Stimulated activated CD4-positive, alpha-beta T cell treated with anti-CD3 and anti-CD28 coated beads, Interleukin-2, amount 100 ng/mL, for 4 hours (primary cell): ENCODE measurements around the gene DEAF1.

Experiments used
- DNase-seq: peaks from one replicate; pipeline ENCODE4 v3.0.0-alpha.2; 2020; ENCODE audit warnings: low read depth

The DEAF1 gene

DNA sequence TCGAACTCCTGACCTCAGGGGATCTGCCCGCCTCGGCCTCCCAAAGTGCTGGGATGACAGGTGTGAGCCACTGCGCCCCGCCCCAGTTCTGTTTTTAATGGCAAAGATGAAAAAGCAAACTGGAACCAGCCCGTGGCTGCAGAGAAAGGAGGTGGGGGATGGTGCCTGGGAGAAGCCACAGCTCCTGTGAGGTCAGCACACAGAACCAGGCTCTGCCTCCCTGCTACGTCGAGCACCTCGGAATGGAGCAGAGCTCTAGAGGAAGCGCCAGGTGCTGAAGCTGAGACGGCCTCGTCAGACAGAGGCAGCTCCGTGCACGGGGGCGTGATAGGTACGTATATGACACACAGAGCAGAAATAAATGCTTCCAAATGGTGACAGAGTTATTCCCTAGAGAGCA is 49.5 kb downstream of the DEAF1 start:
- no peak for DNase-seq

DNA sequence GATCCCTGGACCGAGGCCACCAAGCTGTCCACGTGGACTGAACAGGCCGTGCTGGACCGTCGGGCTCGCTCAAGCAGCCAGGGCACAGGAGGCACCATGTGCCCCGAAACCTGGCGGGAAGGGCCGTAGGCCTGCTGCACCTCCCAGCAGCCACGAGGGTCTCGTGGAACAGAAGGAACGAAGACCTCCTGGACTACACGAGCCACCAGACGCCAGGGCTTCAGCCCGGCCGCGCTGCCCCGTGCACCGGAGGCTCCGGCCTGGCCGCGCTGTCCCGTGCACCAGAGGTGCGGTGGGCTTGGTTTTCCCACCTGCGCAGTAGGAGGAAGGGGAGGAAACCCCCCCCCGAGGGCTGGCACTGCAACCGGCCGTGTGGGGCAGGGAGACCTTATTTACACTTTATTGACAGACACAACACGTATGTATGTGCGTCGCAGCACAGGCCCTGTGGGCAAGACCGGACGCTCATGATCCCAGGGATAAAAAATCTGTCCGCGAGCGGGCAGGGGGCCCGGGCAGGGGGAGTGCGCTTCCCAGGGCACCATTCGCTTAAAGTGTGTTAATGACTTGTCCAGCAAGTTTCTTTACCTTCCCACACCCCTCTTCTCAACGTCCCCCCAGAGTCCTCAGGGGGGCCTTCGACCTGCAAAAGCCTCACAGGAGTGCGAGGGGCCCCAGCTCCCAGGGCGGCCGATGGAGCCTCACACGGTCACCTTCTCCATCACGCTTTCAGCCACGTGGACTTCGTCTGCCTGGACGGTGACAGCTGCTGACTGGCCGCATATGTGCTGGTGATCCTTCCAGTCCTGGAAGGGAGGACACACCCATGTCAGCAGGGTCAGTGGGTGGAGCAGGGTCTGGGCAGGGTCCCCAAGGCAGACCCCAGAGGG is 50.9 kb downstream of the DEAF1 start:
- DNase-seq = no peak

- DNase-seq = no peak
Measured at GRCh38 chr11:643366-643765, 51.7 kb downstream of the DEAF1 start.

DNA sequence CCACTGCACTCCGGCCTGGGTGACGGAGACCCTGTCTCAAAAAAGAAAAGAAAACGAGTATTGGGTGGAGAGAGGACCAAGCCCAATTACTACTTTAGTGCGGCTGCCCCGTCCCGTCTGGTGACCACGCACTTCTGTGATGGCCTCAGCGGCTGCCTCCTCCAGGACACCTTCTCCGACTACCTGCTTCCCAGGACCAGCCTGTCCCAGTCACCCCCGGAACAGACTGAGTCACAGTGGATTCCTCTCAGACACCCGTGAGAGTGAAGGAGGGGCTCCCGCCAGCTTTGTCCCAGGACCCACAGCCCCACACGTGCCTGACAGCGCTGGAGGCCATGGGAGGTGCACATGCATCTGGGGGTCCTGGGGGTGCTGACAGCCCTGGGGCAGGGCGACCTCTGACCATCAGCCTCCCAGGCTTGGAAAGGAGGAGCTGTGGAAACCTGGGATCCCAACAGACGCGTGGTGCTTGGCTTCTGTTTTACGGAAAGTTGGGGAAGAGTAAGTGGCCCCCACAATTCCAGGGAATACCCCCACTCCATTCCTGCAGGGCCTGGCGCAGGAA is 53.1 kb downstream of the DEAF1 start:
- DNase-seq = no peak

DNA sequence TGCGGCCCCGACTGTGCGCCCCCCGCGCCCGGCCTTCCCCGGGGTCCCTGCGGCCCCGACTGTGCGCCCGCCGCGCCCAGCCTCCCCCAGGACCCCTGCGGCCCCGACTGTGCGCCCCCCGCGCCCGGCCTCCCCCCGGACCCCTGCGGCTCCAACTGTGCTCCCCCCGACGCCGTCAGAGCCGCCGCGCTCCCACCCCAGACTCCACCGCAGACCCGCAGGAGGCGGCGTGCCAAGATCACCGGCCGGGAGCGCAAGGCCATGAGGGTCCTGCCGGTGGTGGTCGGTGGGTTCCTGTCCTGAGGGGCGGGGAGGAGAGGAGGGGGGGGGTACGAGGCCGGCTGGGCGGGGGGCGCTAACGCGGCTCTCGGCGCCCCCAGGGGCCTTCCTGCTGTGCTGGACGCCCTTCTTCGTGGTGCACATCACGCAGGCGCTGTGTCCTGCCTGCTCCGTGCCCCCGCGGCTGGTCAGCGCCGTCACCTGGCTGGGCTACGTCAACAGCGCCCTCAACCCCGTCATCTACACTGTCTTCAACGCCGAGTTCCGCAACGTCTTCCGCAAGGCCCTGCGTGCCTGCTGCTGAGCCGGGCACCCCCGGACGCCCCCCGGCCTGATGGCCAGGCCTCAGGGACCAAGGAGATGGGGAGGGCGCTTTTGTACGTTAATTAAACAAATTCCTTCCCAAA is 54.9 kb downstream of the DEAF1 start:
- DNase-seq = no peak

GRCh38 chr11:639332-639955 is 55.6 kb downstream of the DEAF1 start:
- no peak for DNase-seq

DNA sequence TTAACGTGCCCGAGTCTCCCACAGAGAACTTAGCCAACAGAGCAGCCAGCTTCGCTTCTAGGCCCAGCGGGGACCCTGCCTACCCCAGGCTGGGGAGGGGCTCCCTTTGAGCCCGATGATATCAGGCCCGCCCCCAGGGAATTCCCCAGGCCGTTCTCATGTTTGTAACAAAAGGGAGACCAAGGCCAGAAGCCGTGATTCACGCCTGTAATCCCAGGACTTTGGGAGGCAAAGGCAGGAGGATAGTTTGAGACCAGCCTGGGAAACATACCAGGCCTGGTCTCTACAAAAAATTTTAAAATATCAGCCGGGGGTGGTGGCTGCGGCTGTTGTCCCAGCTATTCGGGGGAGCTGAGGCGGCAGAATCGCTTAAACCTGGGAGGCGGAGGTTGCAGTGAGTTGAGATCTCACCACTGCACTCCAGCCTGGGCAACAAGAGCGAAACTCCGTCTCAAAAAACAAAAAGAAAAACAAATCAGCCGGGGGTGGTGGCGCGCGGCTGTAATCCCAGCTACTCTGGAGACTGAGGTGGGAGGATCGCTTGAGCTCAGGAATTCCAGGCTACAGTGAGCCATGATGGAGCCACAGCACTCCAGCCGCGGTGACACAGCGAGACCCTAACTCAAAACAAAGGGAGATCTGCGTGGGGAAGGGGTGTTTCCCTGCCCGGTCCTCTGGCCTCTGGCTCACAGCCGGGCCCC is 56.2 kb downstream of the DEAF1 start:
- DNase-seq = no peak

GRCh38 chr11:637593-638521 is 57.2 kb downstream of the DEAF1 start:
- no peak for DNase-seq

GRCh38 chr11:637333-637592 is 57.8 kb downstream of the DEAF1 start:
- DNase-seq = no peak

GRCh38 chr11:636511-637332 is 58.3 kb downstream of the DEAF1 start, which contains the start of gene DRD4:
DRD4 (plus strand) TSS chr11:637269; CDS start chr11:637305, 36 bp downstream.
- no peak for DNase-seq

- no peak for DNase-seq
Measured at GRCh38 chr11:635945-636510, 59.0 kb downstream of the DEAF1 start.

GRCh38 chr11:630871-631270 is 64.2 kb downstream of the DEAF1 start:
- DNase-seq = no peak

DNA sequence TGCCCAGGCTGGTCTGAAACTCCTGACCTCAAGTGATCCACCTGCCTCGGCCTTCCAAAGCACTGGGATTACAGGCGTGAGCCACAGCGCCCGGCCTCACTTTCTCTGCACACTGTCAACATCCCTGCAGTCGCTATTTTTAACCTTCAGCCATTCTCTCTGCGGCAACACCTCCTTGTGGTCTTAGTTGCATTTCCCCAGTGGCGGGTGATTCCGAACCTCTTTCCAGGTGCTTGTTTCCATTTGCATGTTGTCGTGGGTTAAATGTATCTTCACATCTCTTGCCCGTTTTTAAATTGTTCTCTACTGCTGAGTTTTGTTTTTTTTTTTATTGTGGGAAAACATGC is 65.8 kb downstream of the DEAF1 start:
- no peak for DNase-seq

- no peak for DNase-seq
Measured at GRCh38 chr11:628056-628455, 67.0 kb downstream of the DEAF1 start.

- DNase-seq = no peak
Measured at GRCh38 chr11:627308-627576, 67.8 kb downstream of the DEAF1 start.

DNA sequence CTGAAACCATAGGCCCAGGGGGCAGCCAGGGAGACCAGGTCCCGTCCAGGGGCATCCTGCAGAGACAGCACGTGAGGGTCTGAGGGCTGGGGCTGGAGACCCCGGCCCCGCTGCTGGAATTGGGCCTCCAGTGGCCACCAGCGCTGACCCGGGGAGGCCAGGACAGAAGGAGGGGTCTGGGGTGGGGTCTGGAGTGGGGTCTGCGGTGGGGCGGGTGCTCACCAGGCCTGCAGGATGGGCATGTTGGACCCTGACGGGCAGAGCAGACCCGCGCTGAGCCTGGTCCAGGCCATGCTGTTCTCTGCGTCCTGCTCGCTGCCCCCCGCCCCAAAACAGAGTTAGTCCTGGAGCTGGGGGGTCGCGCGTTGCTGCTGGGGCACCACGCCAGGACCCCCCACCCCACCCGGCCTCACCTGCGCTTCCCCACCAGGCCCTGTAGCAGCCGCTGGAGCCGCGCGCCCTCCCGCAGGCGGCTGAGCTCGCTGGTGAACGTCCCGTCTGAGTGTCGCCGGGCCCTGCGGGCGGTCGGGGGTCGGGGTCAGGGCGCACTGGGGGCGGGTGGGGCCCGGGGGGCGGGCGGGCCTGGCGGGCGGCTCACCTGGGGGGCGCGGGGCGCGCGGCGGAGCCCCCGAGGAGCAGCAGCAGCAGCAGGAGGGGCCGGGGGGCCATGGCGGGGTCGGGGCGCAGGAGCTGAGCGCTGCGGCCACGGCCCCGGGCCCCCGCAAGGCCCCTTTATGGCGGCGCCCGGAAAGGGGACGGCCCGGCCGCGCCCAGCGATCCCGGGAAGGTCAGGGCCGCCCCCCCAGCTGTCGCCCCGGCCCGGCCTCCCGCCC is 68.3 kb downstream of the DEAF1 start, which contains the start of gene SCT:
TSS of gene SCT (minus strand) at position 707 of the 833 bp plus-strand sequence. CDS start at position 669, 38 bp downstream.
- DNase-seq = no peak

GRCh38 chr11:625636-626268 is 69.3 kb downstream of the DEAF1 start:
- no peak for DNase-seq
